Measurements from ENCODE around the gene CDX1.

CDX1 gene

GRCh38 chr5:150203832-150204589 is 37.4 kb downstream of the CDX1 start:
- no peak overlapping the region for H3K4me3 ChIP-seq (ENCODE audit: low read depth, low read length)
- TF ChIP-seq CTCF (conservative IDR thresholded peaks at IDR 0.05; ENCODE audit: low read depth, low read length), result no peak
- no peak for DNase-seq (ENCODE audit: low read depth)

GRCh38 chr5:150204590-150204960 is 38.0 kb downstream of the CDX1 start:
- H3K4me3 ChIP-seq (ENCODE audit: low read depth, low read length), result no peak overlapping the region
- no peak for DNase-seq (ENCODE audit: low read depth)
- no peak for TF ChIP-seq CTCF (conservative IDR thresholded peaks at IDR 0.05; ENCODE audit: low read depth, low read length)

- no peak for TF ChIP-seq CTCF (conservative IDR thresholded peaks at IDR 0.05; ENCODE audit: low read depth, low read length)
- H3K4me3 ChIP-seq (ENCODE audit: low read depth, low read length), result no peak overlapping the region
- DNase-seq (ENCODE audit: low read depth), result no peak
Observed at GRCh38 chr5:150206098-150206778, 39.7 kb downstream of the CDX1 start.

- no peak for TF ChIP-seq CTCF (conservative IDR thresholded peaks at IDR 0.05; ENCODE audit: low read depth, low read length)
- DNase-seq (ENCODE audit: low read depth), result no peak
- H3K4me3 ChIP-seq (ENCODE audit: low read depth, low read length), result no peak overlapping the region
Observed at GRCh38 chr5:150206779-150207115, 40.2 kb downstream of the CDX1 start.

GRCh38 chr5:150208187-150209098 is 41.9 kb downstream of the CDX1 start:
- H3K4me3 ChIP-seq (ENCODE audit: low read depth, low read length), result no peak overlapping the region
- no peak for DNase-seq (ENCODE audit: low read depth)
- TF ChIP-seq CTCF (conservative IDR thresholded peaks at IDR 0.05; ENCODE audit: low read depth, low read length), result no peak

- H3K4me3 ChIP-seq (ENCODE audit: low read depth, low read length), result no peak overlapping the region
- peak; percentile 42 for DNase-seq (ENCODE audit: low read depth)
- no peak for TF ChIP-seq CTCF (conservative IDR thresholded peaks at IDR 0.05; ENCODE audit: low read depth, low read length)
Observed at GRCh38 chr5:150209099-150209635, 42.6 kb downstream of the CDX1 start.
